Right ventricle myocardium superior (tissue), 1 donor: Measurements from ENCODE around the gene TCAP. TPM values are rescaled to one million over a fixed set of nuclear protein-coding genes. Genes with fewer than 3 reads are reported as not detected.

Experiments
- ATAC-seq: fragments of 200-7000 bp; cut with Tn5 transposase; one replicate; pipeline ENCODE4 v1.9.1; 2020; ENCODE audit warnings: mild to moderate bottlenecking; ENCODE audit not compliant: poor library complexity
- DNase-seq: peaks from one replicate; pipeline ENCODE4 v3.0.0-alpha.2; 2020
- intact Hi-C: fragments of 100-400 bp; cut with DNase I; formaldehyde crosslinking; loops from one replicate; pipeline ENCODE4 v1.11.2; 2022
- total RNA-seq: library from RNA; stranded (reverse); fragmentation: NEBNext Ultra II Directional; extraction: Animal tissue kit (Norgen Biotek cat#: 25700); gene quantifications from one replicate; pipeline ENCODE4 v1.2.1, GENCODE V29; 2021
- donor health status: DM: no; HTN: yes; CAD: no; lungs with severe emphysema.

The TCAP gene
- total RNA-seq, 1 donor from 2014 or later, result 5,900 TPM

DNA sequence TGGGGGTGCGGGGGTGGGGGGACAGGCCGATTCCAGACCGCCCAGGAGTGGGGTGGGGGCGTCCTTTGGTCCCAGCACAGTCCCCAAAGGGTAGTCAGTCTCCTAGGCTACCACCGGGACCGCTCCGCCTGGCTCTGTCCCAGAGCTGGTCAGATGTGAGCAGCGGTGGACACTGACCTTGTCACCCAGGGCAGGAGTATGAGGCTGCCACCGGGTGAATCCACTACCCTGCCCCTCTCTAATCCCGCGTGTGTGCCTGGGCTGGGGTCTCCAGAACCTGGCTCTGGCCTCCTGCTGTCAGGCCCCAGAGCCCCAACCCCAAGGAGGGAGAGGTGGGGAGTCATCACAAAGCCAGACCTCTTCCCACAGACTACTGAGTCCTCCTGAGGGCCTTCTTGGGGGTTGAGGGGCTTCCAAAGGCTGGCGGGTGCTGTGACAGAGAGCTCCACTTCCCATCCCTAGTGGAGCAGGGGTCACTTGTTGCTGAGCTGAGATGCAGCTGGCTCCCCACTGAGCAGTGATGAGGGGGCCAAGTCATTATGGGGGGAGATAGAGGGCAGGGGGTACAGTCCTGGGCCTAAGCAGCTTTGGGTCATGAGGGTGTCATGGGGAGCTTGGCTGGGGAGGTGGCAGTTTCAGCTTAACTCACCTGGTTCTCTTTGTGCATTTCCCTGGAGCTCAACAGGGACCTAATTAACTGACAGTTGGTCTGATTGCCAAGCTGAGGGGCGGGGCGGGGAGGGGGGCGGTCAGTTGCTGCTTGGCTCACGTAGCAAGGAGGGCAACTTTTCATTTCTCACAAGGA is 37.2 kb upstream of the TCAP start:
- no peak for DNase-seq
- intact Hi-C loops, result no loop called here
- no peak for ATAC-seq

DNA sequence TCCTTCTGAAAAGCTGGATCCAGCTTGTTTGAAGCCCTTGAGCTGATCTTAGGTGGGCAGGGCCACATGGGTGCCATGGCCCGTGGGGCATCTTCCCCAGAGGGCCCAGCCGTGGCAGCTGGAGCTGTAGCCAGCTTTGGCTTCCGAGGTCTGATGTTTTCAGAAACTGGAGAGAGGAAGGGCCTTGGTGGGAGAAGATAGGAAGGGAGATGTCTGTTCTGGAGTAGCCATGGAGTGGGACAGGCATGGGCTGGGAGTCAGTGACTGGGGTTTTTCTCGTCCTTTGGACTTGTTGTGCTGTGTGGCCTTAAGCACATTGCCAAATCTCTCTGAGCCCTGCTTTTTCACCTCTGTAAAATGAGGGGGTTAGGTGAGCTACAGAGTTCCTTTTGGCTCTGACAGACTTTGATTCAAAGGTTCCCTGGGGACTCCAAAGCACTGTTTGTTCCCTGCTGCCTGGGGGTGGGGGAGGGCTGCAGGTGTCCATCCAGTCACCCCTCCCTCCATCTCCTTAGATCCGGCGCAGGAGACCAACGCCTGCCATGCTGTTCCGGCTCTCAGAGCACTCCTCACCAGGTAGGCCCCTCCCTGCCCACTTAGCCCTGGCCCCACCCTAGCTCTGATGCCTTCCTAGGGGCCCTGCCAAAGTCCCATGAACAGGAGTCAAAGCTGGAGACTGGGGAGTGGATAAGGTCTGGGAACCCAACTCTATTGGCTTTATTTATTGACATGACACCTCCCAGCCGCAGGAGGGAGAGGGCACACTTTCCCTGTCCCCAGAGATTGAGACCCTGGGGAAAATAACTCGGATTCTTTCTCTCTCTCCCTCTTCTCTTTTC is 36.3 kb upstream of the TCAP start:
- peak; percentile 5 for ATAC-seq

DNA sequence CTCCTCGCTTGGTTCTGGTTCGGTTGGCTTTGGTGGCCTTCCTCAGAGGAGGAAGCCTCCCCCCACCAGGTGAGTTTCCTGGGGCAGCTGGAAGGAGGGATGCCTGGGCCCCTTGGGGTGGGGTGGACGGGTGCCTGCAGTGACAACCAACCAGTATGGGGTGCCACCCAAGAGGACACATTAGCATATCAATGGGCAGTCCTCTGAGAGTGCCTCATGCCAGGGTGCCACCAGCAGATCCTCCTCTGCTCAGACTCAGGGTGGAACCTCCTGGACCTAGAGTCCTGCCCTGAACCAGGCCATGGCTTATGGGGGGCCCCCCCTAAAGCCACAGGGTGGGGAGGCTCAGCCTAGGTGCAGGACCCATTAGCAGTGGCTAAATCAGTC is 35.7 kb upstream of the TCAP start:
- ATAC-seq, result no peak
- intact Hi-C loops, result no loop called here
- DNase-seq, result no peak

More for the DNA sequence above, 36.3 kb upstream of the TCAP start:
- DNase-seq, result no peak
- intact Hi-C loops, result no loop called here

DNA sequence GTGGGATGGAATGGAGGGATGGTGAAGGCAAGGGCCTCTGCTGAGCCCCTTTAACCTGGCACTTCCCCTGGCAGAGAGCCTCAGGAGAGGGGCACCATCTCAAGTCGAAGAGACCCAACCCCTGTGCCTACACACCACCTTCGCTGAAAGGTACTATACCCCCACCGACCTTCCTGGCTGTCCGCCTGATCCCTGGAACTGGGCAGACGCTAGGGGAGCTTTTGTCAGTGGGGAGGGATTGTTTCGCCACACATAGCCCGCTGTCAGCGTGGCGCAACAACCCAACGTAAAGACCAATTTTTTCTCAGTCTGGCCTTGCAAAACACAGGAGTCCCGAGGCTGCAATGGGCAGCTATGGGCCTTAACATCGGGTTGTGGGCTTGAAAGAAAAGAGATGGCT is 35.3 kb upstream of the TCAP start:
- intact Hi-C loops, result no loop called here
- ATAC-seq, result no peak
- DNase-seq, result no peak

DNA sequence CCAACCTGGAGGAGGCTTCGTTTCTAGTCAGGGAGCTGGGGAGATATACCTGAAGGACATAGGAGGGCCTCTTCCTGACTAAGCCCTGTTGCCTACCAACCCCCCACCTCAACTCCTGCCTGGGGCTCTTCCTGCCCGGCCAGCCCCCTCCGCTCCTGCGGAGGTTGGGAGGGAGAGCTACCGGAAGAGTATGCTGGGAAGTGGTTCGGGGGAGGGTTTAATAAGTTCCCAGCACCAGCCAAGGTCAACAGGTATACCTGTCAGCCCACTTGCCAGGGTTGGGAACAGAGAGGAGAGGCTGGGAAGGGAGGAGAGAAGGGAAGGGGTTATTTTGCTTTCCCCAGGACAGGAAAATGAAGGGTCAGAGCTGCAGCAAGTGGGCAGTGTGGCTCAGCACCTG is 33.7 kb upstream of the TCAP start:
- no peak for DNase-seq
- ATAC-seq, result no peak
- intact Hi-C loops, result no loop called here

DNA sequence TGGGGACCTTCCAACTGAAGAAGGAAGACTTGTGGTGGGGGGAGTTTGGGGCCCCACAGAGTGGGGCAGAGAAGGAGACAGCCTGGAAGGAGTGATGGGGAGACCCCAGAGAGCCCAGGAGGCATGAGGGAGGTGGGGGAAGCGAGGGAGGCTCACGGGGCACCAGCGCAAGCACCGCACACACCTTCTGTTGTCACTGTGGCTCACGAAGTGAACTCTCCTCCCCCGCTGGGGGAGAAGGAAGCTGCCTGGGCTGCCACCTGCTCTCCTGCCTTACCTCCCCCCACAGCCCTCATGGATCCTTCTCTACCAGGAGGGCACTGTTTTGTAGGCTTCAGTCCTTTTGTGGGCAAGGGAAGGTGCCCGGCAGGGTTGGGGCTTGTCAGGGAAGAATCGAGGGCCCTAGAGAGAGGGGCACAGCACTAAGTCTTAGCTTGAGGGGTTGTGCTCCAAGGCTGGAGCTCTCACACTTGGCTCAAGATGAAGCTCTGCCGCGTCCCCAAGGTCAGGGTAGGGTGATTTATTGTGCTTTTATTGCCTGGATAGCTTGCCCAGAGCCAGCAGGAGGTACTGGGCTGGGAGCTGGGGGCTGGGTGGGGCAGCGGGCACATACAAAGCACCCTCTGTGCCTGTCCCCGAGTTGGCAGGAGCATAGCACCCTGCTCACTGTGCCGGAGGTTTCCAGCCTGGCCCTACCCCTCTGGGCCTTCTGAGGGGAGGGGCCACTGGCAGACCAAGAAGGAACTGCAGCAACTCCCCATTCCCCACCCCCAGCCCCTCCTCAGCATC is 32.8 kb upstream of the TCAP start:
- DNase-seq (no peak), ATAC-seq (no peak)
- intact Hi-C loops, result no loop called here

DNA sequence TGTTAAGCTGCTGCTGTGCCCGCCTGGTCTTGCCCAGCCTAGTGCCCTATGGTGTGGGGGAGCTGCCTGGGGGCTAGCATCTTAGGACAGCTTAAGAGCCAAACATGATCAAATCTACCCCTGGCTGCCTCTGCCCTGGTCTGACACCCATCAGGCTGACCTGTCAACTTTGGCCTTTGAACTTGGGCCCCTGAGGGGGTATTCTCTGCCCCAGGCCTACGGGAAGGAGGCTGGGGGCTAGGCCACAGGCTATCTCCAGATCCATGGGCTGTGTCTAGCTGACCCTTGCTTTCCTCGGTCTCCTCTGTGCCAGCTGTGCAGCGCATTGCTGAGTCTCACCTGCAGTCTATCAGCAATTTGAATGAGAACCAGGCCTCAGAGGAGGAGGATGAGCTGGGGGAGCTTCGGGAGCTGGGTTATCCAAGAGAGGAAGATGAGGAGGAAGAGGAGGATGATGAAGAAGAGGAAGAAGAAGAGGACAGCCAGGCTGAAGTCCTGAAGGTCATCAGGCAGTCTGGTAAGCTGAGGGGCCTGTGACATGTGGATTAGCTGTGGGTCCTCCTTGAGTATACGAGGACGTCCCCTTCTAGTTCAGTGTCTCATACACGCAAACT is 31.5 kb upstream of the TCAP start:
- intact Hi-C loops, result no loop called here
- no peak for ATAC-seq
- no peak for DNase-seq

DNA sequence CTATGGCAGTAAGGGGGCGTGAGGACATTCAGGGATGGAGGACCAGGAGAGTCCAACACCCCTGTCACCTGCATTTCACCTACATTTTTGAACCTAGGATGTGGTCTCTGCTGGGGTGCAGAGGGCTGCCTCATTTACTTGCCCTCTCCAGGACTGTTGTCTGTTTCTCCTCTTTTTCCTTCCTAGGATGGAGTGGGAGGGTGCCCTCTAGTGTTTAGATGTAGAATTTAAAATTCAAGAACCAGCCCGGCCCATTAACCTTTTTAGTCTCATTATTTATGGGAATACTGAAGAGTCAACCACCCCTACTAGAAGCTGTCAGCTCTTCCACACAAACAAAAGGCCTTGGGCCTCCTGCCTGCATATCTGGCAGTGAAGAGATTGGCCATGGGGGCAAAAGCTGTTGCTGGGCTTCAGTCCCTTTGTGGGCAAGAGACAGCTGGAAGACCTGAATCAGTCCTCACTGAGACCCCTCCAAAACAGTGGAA is 30.7 kb upstream of the TCAP start:
- intact Hi-C loops, result no loop called here
- ATAC-seq, result no peak

DNA sequence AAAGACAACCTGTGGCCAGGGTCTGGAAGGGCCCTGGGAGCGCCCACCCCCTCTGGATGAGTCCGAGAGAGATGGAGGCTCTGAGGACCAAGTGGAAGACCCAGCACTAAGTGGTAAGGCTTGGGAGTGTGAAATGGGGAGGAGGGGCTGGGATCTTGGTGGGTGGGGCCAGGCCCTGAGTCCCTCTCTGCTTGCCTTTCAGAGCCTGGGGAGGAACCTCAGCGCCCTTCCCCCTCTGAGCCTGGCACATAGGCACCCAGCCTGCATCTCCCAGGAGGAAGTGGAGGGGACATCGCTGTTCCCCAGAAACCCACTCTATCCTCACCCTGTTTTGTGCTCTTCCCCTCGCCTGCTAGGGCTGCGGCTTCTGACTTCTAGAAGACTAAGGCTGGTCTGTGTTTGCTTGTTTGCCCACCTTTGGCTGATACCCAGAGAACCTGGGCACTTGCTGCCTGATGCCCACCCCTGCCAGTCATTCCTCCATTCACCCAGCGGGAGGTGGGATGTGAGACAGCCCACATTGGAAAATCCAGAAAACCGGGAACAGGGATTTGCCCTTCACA is 29.5 kb upstream of the TCAP start:
- ATAC-seq, result no peak
- intact Hi-C loops, result loop anchor here (5.0 kb wide), 1 partner anchor 37 kb away; no protein-coding TSS in a partner anchor

More for the DNA sequence above, 30.7 kb upstream of the TCAP start:
- no peak for DNase-seq

DNA sequence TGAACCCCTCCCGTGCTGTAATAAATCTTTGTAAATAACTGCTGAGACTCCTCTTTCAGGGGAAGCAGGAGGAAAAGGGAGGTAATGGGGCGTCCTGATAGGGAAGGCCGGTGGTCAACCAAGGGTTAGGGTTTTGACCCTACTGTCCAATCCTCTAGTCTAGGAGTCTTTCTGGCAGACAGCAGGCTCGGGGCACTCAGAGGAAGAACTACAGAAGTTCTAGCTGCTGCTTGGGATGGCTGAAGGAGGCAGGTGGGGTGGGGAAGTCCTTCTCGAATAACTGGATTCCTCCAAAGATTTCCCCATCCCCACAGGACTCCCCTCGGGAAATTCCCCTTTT is 28.6 kb upstream of the TCAP start:
- DNase-seq, result no peak
- peak; percentile 13 for ATAC-seq
- intact Hi-C loops, result loop anchor here (5.0 kb wide), 1 partner anchor 36 kb away; no protein-coding TSS in a partner anchor

More for the DNA sequence above, 29.5 kb upstream of the TCAP start:
- DNase-seq, result no peak

DNA sequence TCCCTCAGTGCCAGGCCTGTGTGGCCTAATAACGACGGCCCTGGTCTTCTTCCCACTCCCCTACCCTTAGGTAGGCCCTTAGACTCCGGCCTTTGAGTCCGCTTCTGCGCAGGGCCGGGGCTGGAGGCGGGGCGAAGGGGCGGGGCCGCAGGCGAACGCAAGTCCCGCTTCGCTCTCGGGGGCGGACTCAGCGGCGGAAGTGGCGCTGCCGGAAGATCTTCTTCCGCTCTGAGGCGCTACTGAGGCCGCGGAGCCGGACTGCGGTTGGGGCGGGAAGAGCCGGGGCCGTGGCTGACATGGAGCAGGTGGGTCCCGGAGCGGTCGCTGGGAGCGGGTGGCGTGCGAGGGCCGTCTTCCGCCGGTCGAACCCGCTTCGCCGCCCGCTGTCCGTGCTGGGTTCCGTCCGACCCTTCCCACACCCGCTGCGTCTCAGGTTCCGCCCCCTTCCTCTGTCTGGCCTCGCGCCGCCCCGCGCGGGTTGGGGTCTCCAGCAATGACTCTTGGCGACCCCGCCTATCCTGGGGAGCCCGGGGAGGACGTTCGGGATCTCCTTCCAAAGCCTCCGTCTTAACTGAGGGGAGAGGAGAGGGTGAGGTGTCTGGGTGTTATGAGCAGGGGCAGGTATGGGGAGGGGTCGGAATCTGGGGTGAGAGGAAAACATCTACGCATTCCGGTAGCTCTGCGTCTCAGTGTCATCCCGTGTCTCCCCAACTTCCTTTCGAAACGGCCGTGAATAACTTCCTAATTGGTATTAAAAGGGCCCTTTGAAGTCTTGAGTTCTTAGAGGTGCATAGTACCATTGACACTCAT is 28.0 kb upstream of the TCAP start, which contains the start of gene STARD3:
TSS of gene STARD3 (plus strand) at position 218 of the 810 bp plus-strand sequence. CDS start 16,388 bp downstream, outside the sequence.
- ATAC-seq (peak; percentile 97), DNase-seq (peak; percentile 96)
- intact Hi-C loops, result loop anchor here (5.0 kb wide), 1 partner anchor 35 kb away; no protein-coding TSS in a partner anchor

DNA sequence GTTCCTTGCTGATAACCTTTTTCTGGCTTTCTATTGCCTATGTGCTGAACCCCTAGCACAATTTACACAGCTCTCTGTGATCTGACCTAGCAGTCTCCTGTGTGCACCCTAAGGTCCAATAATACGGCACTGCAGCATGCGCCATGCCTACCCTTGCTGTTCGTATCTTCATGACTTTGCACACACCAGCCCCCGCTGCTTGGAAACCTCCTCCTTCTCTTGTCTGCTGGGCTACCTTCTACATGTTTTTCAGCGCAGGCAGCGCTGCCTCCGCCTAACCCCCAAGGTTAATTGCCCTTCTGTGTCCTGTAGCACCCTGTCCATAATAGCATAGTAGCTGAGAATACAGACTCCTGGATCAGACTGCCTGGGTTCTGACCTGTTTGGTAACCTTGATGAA is 26.8 kb upstream of the TCAP start:
- intact Hi-C loops, result loop anchor here (5.0 kb wide), 1 partner anchor 34 kb away; no protein-coding TSS in a partner anchor
- ATAC-seq, result no peak
- DNase-seq, result no peak

DNA sequence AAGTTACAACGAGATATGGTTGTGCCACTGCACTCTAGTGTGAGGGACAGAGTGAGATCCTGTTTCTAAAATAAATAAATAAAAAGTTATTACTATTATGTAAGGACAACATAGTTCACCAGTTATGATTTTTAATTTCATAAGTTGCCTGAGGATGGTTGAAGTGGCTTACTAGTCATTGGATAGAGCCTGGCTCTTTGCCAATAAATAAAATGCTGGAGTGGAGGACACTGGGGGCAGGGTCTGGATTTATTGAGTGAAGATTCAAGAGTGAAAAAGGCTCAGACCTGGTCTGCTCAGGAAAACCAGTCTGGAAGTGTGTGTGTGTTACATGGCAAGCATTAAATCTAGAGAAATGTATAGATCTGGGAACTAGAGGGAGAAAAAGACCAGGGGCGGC is 26.1 kb upstream of the TCAP start:
- intact Hi-C loops, result loop anchor here (5.0 kb wide), 1 partner anchor 33 kb away; no protein-coding TSS in a partner anchor
- ATAC-seq, result no peak
- DNase-seq, result no peak

DNA sequence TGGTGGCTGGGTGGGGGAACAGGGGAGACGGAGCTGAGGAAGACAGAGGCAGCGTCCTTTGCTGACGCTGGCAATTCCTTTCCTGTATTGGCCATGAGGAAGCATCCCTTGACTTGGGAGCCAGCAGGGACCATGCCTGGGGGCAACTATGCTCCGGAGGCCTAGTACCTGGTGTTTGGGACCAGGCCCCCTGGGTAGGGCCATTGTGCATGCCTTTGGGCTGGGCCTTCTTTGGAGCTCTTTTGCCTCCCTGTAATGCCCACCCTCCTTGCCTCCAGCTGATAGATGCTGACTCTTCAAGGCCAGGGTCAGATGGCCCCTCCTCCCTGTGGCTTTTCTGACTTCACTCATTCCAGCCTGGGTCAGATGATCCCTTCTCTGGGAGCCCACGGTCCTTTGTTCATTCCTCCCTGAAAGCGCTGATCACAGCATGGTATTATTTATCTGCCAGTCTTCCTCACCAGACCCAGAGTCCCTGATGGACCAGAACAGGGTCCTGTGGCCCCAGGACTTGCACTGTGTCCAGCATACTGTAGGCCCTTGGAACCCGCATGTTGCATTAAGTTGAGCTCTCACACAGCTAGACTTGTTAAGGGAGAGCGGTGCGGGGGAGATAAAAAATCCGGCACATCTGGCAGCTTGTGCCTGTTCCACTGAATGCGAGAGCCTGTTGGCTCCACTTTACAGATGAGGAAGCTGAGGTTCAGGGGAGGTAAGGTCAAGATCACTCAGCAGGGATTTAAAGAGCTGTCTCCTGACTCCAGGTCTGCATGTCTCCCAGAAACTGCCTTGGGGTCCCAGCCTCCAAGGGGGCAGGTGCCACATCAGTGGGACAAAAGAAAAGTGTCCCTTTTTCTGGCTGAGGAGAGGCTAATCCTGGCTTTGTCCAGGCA is 25.3 kb upstream of the TCAP start:
- intact Hi-C loops, result loop anchor here (5.0 kb wide), 1 partner anchor 32 kb away; no protein-coding TSS in a partner anchor
- ATAC-seq (no peak), DNase-seq (no peak)

DNA sequence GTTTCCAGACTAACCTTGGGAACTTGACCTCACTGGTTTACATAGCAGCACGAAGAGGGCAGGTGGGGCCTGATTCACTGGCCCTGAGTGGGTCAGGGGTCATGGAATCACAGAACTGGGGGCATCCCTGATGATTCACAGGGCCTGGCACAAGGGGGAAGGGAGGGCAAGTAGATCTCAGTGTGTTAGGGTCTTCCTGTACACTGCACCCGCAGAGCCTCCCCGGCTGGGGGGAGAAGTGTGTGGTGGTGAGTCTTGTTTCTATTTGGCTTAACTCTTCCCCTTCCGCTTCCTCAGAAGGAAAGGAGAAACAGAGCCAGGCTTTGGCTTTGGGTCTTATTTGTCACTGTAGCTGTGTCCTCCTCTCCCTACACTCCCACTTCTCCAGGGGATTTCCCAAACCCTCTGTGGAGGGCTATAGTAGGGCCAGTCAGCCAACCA is 24.5 kb upstream of the TCAP start:
- DNase-seq (no peak), ATAC-seq (no peak)
- intact Hi-C loops, result no loop called here

DNA sequence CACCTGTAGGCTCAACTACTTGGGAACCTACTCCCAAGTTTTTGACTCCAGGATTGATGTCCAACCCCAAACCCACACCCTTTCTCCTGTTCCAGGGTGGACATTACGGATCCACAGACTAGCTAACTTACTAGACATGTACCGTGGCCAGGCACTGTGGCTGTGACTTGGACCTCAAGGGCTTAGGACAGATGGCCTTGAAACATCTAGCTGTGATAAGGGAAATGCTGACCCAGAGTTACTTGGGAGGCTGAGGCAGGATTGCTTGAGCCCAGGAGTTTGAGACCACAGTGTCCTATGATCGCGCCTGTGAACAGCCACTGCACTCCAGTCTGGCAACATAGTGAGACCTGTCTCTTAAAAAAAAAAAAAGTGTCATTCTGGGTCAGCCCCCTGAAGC is 24.1 kb upstream of the TCAP start:
- intact Hi-C loops, result no loop called here
- DNase-seq (no peak), ATAC-seq (no peak)
